ENCODE results near the gene LRBA.

- no peak for TF ChIP-seq POLR2AphosphoS5 (IDR thresholded peaks at IDR 0.05; ENCODE audit: low read depth, low read length)
- no peak for TF ChIP-seq POLR2A (IDR thresholded peaks at IDR 0.05; ENCODE audit: low read depth, low read length)
- no peak for TF ChIP-seq TAF1 (IDR thresholded peaks at IDR 0.05; ENCODE audit: borderline replicate concordance, low read depth, low read length)
Measured at GRCh38 chr4:150826306-150826705, 188.8 kb downstream of the LRBA start.

All from GM12892 (cell line).